ENCODE results near the gene INHBB.
"Not testable (repeated sequence)": the region's sequence is repeated elsewhere in the genome, so short reads cannot be mapped to it uniquely, and the experiment has no call there.

Gene INHBB

DNA sequence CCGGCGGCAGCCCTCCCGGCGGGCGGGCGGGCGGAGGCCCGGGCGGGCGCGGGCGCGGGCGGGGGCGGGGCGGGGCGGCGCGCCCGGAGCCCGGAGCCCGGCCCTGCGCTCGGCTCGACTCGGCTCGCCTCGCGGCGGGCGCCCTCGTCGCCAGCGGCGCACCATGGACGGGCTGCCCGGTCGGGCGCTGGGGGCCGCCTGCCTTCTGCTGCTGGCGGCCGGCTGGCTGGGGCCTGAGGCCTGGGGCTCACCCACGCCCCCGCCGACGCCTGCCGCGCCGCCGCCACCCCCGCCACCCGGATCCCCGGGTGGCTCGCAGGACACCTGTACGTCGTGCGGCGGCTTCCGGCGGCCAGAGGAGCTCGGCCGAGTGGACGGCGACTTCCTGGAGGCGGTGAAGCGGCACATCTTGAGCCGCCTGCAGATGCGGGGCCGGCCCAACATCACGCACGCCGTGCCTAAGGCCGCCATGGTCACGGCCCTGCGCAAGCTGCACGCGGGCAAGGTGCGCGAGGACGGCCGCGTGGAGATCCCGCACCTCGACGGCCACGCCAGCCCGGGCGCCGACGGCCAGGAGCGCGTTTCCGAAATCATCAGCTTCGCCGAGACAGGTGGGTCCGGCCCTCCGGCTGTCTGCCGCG is at the start of gene INHBB:
Gene INHBB (plus strand): TSS at position 111 of the 641 bp plus-strand sequence. CDS start 53 bp downstream, at position 164.
- no peak for DNase-seq (ENCODE audit: low read depth in 2 of 2)

DNA sequence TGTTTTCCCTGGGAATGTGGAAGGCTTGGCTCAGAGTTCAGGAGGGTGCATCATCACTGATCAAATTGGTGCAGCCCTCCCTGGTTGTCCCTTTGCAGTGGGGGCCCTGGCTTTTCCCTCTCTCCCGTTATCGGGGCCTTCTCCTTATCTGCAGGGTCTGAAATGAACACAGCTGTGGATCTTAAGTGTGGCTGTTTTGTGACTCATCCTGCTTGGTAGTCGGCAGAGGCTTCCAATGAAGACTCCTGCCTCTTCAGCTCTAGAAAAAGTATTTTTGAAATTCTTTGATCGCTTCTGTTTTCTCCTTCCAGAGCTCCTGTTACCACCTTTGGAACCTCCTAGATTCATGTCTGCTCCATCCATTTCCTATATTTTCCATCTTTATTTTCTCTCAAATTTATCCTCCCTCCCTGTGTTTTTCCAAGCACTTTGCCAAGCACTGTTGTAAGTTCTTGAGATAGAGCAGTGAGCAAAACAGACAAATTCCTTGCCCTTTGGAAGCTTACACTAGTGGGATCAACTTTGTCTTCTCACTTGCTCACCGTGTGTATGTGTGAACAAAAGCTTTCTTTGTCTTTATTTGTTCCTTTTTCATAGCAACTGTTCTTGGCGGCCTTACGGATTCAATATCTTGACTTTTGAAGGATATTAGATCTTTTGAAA is 47.6 kb upstream of the INHBB start:
- DNase-seq (ENCODE audit: low read depth in 2 of 2): no peak

DNA sequence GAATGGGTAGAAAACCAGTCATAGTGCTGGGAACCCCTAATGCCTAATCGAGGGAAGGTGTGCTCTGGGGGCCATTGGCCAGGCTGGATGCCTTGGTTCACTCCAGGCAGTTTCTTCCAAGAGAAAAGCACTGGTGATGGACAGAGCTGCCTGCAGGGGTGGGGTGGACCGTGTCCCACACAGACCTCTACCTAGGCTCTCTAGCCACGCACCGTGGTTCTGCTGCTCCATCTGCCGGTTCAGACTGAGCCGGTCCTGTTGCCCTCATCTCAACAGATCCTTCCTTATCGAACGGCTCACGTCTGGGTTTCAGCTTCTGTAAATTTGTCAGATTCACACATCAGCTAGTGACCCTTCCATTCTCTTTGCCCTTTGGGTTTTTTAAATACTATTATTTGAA is 46.9 kb upstream of the INHBB start:
- no peak for DNase-seq (ENCODE audit: low read depth in 2 of 2)

DNA sequence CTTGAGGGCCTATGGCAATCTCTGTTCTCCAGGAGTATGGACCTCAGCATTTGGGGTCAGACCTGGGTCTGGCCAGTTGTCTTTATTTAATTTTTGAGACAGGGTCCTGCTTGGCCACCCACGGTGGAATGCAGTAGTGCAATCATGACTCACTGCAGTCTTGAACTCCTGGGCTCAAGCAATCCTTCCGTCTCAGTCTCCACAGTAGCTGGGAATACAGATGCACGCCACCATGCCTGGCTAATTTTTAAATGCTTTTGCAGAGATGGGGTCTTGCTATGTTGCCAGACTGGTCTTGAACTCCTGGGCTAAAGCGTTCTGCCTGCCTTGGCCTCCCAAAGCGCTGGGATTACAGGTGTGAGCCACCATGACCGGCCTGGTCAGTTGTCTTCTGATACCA is 46.4 kb upstream of the INHBB start:
- no peak for DNase-seq (ENCODE audit: low read depth in 2 of 2)

DNA sequence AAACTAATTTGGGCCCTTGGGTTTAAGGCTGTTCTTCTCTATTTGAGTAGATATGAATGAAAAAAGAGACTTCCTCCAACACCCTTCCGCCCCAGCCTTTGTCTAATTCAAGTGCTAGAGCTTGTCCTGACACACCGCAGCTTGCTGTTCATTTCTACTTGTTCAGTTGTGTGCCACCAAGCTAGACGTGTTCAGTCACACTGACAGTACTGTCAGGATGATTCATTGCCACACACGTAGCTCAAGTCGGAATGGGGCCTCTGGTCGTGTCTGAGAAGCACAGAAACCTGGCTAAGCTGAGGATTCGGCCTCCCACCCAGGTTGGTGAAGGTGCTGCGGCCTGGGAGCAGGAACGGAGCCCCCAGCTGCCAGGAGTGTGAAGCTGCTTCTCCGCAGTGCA is 45.6 kb upstream of the INHBB start:
- no peak for DNase-seq (ENCODE audit: low read depth in 2 of 2)

DNA sequence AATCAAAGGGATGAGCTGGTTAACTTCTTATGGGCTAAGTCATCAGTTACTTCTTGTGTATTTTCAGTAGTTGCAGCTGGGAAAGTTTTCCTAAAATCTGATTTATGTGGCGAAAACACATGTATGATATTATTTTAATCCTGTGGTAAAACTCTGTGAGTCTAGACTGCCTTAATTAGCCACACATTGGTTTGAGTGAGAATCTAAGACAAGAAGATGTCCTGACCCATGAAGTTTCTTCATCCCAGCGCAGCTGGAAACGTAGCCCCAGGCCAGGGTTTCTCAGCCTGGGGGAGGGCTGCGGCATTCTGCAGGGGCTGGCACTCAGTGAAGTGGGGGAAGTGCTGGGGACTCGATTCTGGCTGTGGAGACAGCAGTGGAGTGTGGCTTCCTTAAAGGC is 44.7 kb upstream of the INHBB start:
- DNase-seq (ENCODE audit: low read depth in 2 of 2): no peak

DNA sequence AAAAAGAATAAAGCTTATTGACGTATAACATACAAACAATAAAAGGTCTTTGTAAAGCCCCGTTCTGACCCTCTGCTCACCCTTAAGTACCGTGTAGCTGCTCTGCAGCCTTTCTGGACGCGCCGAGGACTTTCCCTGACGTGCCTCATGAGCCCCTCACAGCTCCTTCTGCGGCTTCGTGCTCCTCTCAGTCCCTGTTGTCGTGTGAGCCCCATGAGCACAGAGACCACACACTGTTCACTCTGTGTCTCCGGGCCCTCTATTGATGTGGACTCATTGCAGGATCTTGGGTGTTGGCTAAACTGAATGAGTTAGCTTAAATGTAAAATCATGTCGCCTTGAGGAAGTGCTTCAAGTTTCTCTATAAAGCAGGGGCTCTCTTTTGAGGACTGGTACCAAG is 43.6 kb upstream of the INHBB start:
- DNase-seq (ENCODE audit: low read depth in 2 of 2): no peak

DNA sequence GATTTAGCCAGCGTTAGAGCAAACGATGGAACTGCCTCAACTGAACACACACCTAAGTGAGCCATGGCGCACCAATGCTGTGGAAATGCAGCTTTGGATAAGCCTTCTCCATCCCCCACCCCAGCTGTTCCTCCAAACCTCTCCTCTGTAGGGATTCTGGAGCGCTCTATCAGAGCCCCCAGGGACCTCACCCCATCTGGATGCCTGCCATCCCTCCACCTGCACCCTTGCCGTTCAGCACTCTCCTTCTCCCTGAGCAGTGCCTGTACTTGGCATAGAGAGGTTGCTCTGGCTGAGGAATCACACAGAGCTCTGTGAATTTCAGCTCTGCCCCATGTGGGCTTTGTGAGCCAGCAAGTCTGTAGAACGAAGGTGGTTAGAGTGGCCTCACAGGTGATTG is 42.8 kb upstream of the INHBB start:
- DNase-seq (ENCODE audit: low read depth in 2 of 2): no peak

DNA sequence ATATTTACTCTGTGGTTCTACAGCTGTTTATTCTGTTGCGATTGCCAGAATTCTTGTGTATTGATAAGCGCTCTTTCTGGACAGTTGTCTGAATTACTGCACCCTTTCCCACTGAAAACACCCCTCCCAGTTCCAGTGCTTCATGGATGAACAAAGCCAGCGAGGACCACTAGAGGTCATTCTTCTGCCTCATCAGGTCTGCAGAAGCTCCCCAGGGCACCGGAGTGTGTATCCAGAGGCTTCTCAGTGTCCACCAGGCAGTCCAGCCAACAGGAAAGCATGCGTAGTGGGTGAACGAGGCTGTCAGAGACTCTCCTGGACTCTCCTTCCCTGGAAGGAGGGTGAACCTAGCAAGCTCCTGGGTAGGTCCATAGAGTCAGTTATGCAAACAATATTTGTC is 40.6 kb upstream of the INHBB start:
- DNase-seq (ENCODE audit: low read depth in 2 of 2): no peak

DNA sequence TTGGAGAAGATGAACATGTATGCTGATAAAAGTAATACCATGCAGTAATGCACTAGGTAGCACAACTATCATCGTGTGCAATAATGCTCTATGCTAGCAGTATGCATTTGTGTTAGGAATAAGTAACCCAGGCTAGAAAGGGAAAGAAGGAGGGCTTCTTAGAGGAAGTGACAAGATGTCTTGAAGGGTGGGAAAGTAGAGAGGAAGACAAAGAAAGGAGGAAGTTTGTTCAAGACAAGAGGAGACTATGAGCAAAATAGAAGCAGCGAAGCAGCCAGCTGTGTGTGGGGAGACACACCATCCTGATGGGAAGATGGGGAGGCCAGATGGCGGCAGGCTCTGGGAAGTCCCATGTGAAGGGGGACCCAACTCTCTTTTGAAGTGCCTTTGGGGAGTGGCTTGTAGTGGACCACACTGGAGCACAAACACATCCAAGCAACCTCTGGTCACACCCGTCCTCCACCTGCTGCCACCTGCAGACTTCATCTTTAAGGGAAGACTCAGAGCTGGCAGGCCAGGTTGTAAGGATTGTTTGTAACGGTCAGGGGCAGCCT is 39.9 kb upstream of the INHBB start:
- no peak for DNase-seq (ENCODE audit: low read depth in 2 of 2)

DNA sequence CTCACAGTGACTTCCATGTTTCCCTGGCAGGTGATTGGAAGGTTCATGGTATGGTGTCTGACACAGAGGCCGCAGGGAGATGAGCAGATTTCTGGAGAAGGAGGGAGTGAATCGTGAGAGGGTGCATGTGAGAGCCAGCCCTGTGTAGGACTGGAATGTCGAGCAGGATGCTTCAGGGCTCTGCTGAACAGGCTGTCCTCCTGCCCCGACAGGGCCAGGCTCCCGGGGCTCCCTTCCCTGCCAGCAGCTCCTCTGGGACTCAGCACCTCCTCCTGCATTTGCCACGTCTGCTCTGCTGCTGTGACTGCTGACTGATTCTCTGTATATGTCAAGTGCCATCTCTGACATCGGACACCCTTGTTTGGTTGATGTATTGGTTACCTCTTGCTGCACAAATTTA is 38.5 kb upstream of the INHBB start:
- DNase-seq (ENCODE audit: low read depth in 2 of 2): no peak

DNA sequence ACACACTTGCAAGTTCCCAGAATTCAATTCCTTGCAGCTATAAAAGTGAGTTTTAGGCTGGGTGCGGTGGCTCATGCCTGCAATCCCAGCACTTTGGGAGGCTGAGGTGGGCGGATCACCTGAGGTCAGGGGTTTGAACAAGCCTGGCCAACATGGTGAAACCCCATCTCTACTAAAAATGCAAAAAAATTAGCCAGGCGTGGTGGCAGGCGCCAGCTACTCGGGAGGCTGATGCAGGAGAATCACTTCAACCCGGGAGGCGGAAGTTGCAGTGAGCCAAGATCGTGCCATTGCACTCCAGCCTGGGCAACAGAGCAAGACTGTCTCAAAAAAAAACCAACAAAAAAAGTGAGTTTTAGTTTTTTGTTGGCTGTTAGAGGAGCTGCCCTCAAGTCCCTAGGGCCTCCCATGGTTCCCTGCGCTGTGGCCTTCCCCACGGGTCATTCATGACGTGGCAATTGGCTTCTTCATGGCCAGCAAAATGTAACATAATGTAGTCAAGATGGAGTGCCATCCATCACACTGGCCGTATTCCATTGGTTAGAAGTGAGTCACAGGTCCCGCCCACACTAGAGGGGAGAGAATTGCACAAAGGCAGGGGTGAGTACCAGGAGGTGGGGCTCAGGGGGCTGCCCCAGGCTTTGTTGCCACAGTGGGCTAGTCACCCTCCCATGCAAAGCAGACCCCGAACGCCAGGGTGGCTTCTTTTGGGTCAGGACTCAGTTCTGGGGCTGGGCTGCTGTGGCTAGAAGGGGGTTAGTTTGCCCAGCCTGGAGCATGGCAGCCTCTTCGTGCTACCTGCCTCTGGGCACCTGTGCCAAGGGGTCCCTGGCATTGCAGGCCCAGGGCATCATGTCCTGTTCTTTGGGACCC is 37.7 kb upstream of the INHBB start:
- no peak for DNase-seq (ENCODE audit: low read depth in 2 of 2)

DNA sequence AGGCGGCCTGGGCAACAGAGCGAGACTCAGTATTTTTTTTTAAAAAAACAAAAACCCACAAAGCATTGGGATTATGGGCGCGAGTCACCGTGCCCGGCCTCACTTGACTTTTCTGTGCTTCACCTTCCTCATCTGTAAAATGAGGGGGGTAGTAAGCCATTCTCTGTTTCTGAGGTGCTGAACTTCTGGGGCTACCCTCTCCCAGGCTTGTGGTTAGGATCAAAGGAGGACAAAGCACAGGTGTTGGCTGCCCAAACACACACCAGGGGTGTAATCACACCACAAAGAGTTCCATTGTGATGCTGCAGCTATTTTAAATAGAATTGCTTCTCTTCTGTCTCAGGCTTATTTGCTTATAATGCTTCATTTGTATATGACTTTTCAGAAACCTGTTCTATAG is 35.8 kb upstream of the INHBB start:
- no peak for DNase-seq (ENCODE audit: low read depth in 2 of 2)

DNA sequence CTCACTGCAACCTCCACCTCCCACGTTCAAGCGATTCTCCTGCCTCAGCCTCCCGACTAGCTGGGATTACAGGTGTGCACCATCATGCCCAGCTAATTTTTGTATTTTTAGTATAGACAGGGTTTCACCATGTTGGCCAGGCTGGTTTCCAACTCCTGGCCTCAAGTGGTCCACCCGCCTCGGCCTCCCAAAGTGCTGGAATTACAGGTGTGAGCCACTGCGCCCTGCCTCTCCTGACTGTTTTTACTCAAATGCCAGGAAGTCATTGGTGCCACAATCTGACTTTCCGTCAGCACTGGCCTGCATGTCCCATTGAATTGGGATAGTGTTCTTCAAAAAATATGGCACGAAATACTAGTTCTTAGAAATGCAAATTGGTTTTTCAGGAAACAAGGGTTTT is 35.1 kb upstream of the INHBB start:
- DNase-seq (ENCODE audit: low read depth in 2 of 2): not testable (repeated sequence)

DNA sequence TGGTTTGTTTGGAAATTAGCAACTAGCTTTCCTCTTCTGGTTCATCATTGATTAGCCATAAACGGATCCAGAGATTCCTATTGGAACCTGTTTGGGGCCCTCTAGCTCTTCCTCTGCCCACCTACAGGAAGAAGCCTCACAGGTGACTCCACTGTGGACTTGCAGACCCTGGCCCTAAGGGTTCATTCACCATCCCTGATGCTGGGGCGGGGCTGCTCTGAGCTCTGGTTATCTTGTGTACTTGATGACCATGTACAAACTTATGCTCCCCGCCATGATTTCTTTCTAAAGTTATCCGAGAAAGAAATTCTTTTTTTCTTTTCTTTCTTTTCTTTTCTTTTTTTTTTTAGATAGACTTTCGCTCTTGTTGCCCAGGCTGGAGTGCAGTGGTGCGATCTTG is 33.9 kb upstream of the INHBB start:
- DNase-seq (ENCODE audit: low read depth in 2 of 2): no peak

DNA sequence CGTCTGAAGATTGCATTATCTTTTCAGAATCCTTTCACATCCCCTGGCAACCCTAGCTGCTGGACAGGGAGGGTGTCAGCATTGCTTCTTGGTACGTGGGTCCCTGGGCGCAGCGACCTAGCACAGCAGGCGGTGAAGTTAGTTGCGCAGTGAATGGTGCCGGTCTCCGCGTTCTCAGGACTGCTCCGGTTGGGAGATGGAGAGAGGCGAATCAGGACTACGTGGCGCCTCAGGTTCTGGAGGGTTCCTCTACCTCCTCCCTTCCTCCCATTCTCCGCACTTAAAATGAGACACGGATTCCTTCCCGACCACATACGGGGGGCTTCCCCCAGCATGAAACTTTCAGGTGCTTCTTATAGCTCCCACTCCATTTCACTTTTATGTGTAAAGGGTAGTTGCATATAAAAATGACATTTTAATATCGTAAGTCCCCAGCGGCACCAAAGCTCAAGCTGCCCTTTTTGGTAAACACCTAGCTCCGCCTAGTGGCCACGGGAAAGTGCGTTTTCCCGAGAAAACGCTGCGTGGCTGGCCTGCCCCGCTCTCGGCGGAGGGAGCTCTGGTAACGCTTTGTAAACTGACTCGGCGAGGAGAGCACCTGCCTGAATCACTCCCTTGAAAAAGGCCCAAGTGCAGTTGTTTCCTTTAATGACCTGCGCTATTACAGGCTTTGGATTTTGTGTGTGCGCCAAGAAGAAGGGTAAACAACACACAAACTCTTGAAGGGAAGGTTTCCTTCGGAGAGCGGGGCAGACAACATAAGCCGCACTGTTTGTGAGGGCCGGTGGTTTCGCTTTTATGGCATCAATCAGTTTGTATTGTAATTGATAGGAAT is 32.9 kb upstream of the INHBB start:
- DNase-seq (ENCODE audit: low read depth in 2 of 2): peak; percentile 67

DNA sequence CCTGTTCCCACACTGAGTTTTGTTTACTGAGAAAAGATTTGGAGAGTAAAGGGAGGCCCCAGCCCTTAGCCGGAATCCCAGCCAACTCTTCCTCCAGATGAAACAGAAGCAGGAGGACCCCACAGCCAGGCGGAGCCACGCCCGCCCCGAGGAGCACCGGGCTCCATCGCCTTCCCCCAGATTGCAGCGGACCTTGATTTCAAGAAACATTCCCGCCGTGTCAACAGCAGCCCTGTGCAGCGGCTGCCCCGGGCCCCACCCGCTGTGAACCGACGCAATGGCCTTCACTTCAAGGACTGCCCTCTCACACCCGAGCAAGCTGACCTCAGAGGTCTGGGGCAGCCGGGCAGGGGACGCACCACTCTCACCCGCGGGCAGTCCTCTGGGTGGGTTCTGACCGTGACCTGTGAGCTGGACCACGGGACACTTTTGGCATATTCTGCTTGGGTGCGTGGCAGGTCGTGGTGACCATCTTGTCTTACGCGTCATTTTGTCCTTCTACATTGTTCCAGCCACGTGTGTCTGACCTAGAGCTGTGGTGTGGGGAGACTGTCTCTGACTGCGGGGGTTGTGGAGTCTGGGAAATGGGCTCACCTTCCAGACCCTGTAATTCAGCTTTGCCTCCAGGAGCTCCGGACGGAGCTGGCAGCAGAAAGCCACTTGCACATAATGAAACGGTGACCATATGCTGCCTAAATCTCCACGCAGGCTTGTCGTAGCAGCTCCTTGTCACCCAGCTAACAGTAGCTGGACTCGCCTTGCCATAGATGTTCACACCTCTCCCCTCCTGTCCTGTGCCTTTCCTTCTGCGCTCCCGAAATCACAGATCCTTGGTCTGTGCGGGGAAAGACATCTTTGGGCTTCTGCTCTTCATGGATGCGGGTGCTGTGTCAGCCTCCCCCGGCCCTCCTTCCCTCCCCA is 32.0 kb upstream of the INHBB start:
- no peak for DNase-seq (ENCODE audit: low read depth in 2 of 2)

DNA sequence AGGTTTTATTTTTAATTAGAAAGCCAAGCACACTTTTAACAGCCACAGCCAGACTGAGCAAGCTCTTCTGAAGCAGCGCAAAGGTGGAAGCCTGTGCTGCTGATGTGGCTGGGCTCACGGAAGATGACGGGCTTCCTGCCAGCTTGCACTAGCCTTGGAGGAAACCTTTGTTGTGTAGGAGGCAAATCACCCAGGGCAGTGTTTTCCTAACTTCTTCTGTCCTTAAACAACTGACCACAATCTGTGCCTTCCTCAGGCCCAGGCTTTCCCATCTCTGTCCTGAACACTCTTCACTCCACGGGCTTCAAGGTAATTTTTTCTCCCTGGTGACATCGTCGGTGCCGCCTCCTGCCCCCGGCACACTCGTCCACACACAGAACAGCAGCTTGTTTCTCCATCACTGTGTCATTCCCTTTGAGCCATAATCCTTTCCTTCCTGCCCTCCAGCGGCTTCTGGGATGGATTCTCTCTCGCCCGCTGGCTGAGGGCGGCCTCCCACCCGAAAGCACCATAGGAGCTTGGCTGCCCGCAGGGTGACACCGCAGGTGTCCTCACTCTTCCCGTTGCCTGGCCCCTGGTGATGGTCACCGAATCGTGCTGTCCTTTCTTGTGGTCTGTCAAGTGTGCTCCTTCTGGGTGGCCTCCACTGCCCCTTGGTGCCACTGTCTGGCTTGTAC is 31.1 kb upstream of the INHBB start:
- DNase-seq (ENCODE audit: low read depth in 2 of 2): no peak

DNA sequence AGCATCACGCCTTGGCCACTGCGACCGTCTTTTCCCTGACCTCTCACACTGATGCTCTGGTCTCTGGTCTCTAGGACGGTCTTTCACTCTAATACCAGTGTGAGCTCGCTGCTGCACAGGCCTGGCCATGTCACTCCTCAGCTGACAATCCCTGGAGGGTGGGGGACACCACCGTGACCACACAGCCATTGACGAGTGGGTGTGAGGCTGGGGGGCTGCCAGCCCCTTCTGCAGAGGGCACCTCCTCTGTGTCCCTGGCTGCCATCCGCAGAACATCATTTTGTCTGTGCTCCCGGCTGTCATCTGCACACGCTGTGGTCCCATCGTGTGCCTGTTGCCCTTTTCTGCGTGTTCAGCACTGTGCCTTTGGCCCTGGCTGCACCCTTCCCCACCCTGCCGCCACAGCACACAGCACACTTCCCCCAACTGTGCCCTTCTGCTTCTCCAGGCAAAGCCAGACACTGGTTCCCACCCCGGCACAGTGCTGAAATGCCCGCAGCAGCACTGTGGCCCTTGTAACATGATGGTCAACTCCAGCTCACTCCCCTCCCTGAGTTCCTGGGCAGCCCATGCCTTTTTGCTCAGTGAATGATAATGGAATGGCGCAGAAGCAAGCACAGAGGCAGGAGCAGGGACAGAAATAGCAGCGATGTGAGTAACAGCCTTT is 30.4 kb upstream of the INHBB start:
- DNase-seq (ENCODE audit: low read depth in 2 of 2): no peak
